ENCODE measurements around the gene MBNL1.

- TF ChIP-seq CTCF (optimal IDR thresholded peaks at IDR 0.05 in 1 of 3, IDR thresholded peaks at IDR 0.05 in 1 of 3, conservative IDR thresholded peaks at IDR 0.05 in 1 of 3; ENCODE audit: extremely low read depth in 1 of 3, insufficient read depth in 2 of 3, low read length in 3 of 3), result no peak
- TF ChIP-seq EZH2 (IDR thresholded peaks at IDR 0.05; ENCODE audit: low read length), result no peak
Measured at GRCh38 chr3:152403632-152404066, 134.9 kb downstream of the MBNL1 start.
